ENCODE data around the gene GRPEL1. TPM values are rescaled to one million over a fixed set of nuclear protein-coding genes. Genes with fewer than 3 reads are reported as not detected.
A peak's percentile ranks its signal among the peaks of the same experiment; 100 is the strongest.

Gene GRPEL1
- total RNA-seq, 2 experiments from 2014 or later = 55.6 to 58.6 TPM

DNA sequence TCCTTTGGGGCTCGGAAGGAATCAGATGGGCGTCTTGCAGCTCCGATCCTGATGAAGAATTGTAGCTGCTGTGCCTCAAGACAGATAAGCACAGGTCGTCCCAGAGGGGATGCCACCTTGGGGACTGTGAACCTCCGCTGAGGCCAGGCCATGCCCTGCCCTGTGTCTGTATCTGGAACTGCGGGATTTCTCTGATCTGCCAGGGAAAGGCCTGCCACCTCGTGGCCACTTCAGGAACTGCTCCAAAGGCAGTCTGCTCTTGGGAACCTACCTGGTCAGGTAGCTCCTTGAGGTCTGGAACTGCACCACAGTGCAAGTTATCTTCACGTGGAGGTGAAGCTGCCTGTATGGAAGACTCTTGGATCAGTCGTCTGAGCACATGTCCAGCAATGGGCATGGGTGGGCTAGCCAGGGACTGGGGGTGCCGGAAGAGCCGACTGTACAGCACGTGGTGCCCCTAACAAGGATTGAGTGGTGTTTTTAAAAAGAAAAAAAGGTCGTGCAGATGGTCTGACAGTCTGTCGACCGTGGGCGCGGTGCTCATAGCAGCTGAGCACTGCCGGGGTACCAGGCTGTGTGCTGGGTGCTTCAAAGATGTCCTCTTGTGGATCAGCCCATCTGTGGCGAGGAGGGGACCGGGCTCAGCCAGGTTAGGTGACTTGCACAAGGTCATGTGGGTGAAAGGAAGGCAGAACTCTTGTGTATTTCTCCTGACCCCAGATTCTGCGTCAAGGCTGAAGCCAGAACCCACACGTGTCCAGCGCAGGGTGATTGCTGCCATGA is 3.1 kb upstream of the GRPEL1 start:
- peak overlapping the region; percentile 81 for H3K4me3 Mint-ChIP-seq

DNA sequence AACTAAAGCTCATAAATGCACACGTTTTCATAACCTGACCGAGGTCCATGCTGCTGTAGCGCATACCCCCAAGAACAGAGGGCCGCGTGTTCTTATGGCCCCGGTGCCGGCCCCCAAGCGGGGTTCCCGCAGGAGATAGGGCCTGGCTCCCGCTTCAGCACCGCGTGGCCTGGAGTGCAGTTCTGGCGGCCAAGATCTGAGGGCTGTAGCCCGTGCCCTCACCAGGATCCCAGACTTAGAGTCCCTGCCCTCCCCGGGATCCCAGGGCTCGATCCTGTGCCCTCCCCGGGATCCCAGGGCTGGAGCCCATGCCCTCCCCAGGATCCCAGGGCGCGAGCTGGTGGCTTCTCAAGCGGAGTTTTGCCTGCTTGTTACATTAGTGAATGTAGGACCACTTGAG is 1.0 kb upstream of the GRPEL1 start:
- peak in 1 of 14 experiments; percentile 38 for DNase-seq
- CTCF ChIA-PET = interaction anchor here (0.6 to 5.2 kb wide), 8 partner anchors 12 to 348 kb away, joined by 3 to 55 read pairs (median 5); partner anchors contain the start of gene TADA2B
- peaks cover 53% of the 10 kb centered on the region for H3K4me1 Mint-ChIP-seq (ENCODE audit: low read depth)

More for the DNA sequence above, 3.1 kb upstream of the GRPEL1 start:
- Histone ChIP-seq H3K4me1 (ENCODE audit: insufficient read depth, low read length) (peaks cover 29% of the 10 kb centered on the region), H3K27me3 (ENCODE audit: control insufficient read depth in 1 of 2, insufficient read depth in 2 of 2, low read length in 2 of 2) (no peaks in the 10 kb centered on the region), H3K36me3 (ENCODE audit: insufficient read depth, low read length) (peaks cover 3% of the 10 kb centered on the region), H3K27ac (ENCODE audit: low read depth in 1 of 2, low read length in 2 of 2) (no peak overlapping the region), H3K4me3 (ENCODE audit: low read length) (no peak overlapping the region), H3K9me3 (ENCODE audit: control insufficient read depth in 1 of 2, insufficient read depth in 1 of 2, low read length in 2 of 2) (no peaks in the 10 kb centered on the region)
- intact Hi-C loops (cut with DNase I, micrococcal nuclease) = loop anchor here (1.0 to 10.0 kb wide), 9 partner anchors 27 to 496 kb away; partner anchors contain the start of genes KIAA0232 (in 1 of the 2), MAN2B2 (in 1 of the 2), MRFAP1 (in 1 of the 2) and TBC1D14 (in 1 of the 2)
- ATAC-seq (ENCODE audit: poor library complexity) (peak; percentile 25), DNase-seq (peak; percentile 79 to 92 (median 86))
- CTCF ChIA-PET = interaction anchor here (0.6 to 2.9 kb wide), 21 partner anchors 12 to 524 kb away, joined by 3 to 23 read pairs (median 4); partner anchors contain the start of gene TADA2B
- no peaks in the 10 kb centered on the region for H3K27me3 Mint-ChIP-seq
- peak overlapping the region; percentile 6 for H3K27ac Mint-ChIP-seq
- no peaks in the 10 kb centered on the region for H3K9me3 Mint-ChIP-seq
- H3K4me1 Mint-ChIP-seq (ENCODE audit: low read depth) = peaks cover 39% of the 10 kb centered on the region
- peaks cover 12% of the 10 kb centered on the region for H3K36me3 Mint-ChIP-seq (ENCODE audit: low read depth)
- TF ChIP-seq, protein P1, sequence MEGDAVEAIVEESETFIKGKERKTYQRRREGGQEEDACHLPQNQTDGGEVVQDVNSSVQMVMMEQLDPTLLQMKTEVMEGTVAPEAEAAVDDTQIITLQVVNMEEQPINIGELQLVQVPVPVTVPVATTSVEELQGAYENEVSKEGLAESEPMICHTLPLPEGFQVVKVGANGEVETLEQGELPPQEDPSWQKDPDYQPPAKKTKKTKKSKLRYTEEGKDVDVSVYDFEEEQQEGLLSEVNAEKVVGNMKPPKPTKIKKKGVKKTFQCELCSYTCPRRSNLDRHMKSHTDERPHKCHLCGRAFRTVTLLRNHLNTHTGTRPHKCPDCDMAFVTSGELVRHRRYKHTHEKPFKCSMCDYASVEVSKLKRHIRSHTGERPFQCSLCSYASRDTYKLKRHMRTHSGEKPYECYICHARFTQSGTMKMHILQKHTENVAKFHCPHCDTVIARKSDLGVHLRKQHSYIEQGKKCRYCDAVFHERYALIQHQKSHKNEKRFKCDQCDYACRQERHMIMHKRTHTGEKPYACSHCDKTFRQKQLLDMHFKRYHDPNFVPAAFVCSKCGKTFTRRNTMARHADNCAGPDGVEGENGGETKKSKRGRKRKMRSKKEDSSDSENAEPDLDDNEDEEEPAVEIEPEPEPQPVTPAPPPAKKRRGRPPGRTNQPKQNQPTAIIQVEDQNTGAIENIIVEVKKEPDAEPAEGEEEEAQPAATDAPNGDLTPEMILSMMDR (IDR thresholded peaks at IDR 0.05) = peak; percentile 99
- POLR2A ChIA-PET = interaction anchor here (1.0 to 4.5 kb wide), 5 partner anchors 28 to 431 kb away, joined by 3 to 44 read pairs (median 10); partner anchors contain the start of genes BLOC1S4, MRFAP1, TADA2B and TBC1D14

More for the DNA sequence above, 1.0 kb upstream of the GRPEL1 start:
- no peak for ATAC-seq (ENCODE audit: poor library complexity)
- H3K4me3 ChIP-seq (ENCODE audit: low read length) = peak overlapping the region; percentile 76
- no peaks in the 10 kb centered on the region for H3K9me3 ChIP-seq (ENCODE audit: control insufficient read depth in 1 of 2, insufficient read depth in 1 of 2, low read length in 2 of 2)
- H3K27me3 Mint-ChIP-seq = no peaks in the 10 kb centered on the region
- intact Hi-C loops (cut with DNase I, micrococcal nuclease) = loop anchor here (1.0 to 2.0 kb wide), 4 partner anchors 82 to 428 kb away; partner anchors contain the start of genes BLOC1S4 (in 1 of the 2), KIAA0232 (in 1 of the 2) and MRFAP1 (in 1 of the 2)
- H3K27me3 ChIP-seq (ENCODE audit: control insufficient read depth in 1 of 2, insufficient read depth in 2 of 2, low read length in 2 of 2) = no peaks in the 10 kb centered on the region
- peaks cover 14% of the 10 kb centered on the region for H3K36me3 ChIP-seq (ENCODE audit: insufficient read depth, low read length)
- peak overlapping the region; percentile 93 for H3K27ac Mint-ChIP-seq
- H3K27ac ChIP-seq (ENCODE audit: low read depth in 1 of 2, low read length in 2 of 2) = peak overlapping the region; percentile 55 to 71
- H3K4me1 ChIP-seq (ENCODE audit: insufficient read depth, low read length) = peaks cover 42% of the 10 kb centered on the region
- peaks cover 26% of the 10 kb centered on the region for H3K36me3 Mint-ChIP-seq (ENCODE audit: low read depth)
- H3K9me3 Mint-ChIP-seq = no peaks in the 10 kb centered on the region
- TF ChIP-seq, protein P1 (IDR thresholded peaks at IDR 0.05) = no peak
- POLR2A ChIA-PET = interaction anchor here (0.8 to 5.1 kb wide), 18 partner anchors 16 to 428 kb away, joined by 3 to 156 read pairs (median 9); partner anchors contain the start of genes BLOC1S4, KIAA0232, MRFAP1 and TADA2B
- H3K4me3 Mint-ChIP-seq = peak overlapping the region; percentile 97

Measured in CD4-positive, alpha-beta T cell (primary cell).